CD4-positive, alpha-beta T cell treated with Interleukin-15 for 1 hour (primary cell): ENCODE measurements around the gene TSHZ2.
A peak's percentile ranks its signal among the peaks of the same experiment; 100 is the strongest.

Experiments
- DNase-seq: peaks from one replicate; pipeline ENCODE4 v3.0.0-alpha.2; 2020

The TSHZ2 gene

DNA sequence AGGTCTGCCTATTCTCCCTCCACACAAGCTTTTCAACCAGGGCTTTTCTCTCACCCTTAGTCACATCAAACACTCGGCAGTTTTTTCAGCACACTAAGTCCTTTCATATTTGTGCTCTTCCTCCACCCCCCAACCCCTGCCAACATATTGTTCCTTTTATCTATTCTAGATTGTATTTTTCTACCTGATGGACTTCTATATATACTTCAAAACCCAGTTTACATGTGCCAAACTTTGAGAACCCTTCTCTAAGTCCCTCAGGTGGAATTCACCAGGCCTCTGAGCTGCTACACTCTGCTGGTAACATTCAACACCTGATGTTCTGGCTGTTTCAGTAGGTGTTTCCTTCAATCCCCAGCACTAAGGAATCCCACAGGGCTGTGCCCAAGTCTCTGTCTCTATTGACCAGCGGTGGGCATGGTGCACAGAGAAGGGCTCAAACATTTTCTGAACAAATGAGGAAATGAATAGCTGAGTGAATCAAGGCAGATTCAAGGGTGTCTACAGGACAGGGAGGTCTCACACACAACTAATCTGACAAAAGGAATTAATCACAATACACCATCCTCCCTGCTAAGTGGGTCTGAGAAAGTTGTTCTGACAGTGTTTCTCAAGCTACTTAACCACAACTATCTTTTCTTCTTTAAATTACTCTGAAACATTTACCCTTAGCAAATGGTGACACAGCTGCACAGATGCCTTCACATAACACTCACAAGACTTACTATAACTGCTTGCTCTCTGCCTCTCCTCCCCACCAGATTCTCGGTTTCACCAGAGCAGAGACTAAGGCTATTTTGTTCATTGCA lies 166.5 kb downstream of the TSHZ2 start:
- DNase-seq = no peak

DNA sequence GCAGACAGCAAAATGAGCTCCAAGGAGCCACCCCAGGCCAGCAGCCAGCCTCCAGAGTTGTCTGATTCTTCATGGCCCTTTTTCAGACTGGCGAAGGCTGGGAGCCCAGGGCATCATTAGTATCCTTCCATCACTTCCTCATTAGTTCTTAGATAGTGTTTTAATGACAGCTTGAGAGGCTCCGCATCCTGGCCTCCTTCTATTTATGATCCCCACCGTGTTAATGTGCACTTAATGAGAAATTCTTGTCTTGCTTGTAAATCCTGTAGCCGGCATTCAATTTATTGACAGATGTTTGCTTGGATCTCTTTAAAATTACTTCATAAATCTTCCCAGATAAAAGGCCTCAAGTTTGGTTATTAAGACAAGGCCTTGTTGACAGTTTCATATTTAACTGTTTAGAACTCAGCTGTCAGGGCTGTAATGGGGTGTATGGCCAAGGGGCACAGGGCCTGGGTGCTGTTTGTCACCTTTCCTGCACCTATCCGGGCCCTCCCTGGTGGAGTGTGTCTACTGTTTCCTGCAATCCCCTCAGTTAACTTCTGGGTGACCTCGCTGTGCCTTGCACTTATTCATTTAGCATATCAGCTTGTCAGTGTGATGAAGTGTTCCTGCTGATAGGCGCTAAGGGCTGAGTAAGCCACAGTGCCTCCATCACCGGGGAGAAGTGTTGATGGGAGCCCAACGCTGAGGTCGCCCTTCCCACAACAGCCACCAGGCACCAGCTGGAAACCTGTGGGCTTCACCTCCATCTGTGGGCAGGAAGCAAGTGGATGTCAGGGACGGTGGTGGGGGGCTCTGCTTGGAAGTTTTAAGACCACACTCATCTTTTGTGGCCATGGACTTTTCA lies 169.3 kb downstream of the TSHZ2 start:
- no peak for DNase-seq

DNA sequence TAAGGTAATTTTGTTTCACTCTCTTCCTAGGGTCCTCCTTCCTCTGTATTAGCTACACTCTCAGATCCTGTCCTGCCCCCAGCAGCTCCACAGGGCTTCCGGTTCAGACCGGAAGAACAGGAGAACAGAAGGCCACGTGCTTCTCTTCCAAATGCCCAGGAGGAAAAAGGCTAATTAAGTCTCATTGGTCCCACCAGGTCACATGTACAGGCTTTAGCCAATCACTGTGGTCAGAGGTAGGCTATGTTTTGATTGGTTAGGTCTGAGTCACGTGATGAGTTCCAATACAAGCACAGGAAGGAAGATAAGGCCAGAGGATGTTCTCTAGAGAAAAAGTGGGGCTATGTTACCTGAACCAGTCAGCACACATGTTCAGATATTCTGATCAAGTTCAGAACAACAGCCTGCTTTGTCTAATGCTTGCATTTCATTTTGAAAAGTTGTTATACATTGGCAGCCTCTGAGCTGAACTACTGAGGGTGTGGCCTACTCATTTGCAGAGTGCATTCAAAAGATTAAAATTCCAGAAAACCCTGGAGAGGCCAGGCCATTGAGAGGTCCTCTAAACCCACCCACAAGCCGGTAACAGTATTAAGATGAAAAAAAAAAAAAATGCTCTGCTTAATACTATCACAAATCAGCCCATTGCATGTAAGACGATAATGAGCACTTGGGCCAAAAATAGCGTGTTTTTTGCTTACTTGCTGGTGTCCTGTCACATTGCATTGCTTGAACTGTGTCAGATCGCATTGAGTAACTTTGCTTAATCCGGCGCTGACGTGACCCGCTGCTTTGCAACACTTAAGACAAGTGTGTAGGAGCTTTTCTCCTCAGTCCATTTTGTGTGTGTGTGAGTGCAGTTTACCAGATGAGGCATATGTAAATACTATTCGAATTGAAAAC lies 170.3 kb downstream of the TSHZ2 start:
- no peak for DNase-seq

DNA sequence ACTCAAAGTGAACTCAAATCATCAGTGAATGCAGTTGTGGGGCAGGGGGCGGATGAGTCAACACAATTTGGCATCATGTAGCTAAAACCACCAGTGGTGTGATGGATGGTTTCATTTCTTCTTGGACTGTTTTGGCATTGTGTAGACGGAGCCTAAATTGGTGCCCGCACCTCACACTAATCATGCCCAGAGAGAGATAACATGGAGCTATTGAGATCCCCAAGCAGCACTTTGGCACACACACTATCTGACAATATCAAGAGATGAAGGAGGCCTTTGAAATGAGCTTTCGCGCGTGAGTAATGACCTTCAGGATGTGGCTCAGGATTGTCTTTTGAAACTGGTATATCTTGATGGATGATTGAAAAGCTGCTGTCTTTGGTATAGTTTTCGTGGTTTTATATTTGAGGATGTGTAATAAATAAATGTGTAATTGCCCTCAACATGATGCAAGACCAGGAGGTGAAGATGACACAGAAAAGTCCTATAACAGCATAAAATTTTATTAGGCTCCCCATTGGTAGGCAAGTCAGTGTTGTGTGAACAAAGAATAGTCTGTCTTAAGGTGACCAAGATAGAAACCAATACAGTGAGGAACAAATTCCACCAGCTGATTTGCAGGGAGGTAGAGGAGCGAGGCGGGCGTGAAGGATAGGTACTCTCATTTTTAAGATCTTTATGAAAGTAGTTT lies 174.2 kb downstream of the TSHZ2 start:
- DNase-seq = no peak

DNA sequence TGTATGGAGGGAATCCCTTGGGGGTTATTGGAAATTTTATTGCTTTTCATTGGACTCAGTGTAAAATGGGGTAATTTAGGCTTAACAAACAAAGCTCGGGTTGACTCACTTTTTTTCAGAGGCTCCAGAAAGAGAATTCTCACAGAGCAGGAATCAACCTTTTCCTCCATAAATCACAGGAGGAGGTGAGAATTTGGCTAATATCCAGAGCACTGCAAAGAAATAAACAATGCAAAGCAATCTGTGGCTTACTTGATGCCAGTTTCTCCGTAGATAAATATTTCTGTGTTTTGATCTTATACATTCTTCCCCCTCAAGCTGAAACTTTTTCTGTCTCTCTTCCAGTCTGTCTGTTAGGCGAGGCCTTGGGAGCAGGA lies 176.6 kb downstream of the TSHZ2 start:
- DNase-seq = no peak

DNA sequence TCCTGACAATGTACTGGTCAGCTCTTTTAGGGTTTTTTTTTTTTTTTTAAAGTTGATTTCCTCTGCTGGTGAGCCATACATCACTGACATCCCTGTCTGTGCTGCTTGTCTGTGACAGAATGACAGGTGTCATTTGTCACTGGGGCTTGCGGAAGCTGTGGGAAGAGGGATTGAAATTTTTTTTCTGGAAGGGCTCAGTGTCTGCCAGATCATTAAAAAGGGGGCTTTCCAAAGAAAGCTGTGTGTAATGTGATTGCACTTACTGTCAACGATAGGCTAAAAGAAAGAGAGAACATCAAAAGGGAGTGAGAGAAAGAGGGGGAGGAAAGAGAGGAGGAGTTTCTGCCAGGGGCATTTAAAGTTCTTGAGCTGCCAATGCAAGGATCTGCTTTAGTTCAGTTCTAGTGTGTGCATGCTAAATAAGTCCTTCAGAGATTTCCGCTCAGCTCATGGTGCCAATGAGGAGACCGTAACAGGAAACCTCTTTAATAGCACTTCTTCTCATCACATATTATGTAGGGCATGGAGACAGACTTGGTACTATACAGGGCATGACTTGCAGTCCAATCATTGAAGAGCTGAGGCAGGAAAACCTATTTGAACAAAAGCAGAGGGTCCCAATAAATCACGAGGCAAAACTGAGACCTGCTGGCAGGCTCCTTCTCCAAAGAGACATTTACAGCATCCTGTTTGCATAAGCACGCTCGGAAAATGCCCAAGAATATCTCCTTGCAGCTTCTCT lies 177.2 kb downstream of the TSHZ2 start:
- DNase-seq = no peak

DNA sequence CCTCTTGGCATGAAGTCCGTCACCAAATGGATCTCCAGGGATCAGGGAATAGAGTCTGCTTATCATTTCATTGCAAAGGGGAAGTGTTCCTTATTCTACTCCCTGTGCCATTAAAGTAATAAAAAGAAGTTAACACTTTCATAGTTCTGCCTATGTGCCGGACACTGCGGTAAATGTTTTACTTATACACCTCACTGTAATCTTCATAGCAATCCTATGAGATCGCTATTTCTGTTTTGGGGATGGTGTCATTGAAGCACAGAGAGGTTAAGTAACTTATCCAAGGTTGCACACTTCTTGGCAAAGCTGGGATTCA lies 177.7 kb downstream of the TSHZ2 start:
- no peak for DNase-seq

DNA sequence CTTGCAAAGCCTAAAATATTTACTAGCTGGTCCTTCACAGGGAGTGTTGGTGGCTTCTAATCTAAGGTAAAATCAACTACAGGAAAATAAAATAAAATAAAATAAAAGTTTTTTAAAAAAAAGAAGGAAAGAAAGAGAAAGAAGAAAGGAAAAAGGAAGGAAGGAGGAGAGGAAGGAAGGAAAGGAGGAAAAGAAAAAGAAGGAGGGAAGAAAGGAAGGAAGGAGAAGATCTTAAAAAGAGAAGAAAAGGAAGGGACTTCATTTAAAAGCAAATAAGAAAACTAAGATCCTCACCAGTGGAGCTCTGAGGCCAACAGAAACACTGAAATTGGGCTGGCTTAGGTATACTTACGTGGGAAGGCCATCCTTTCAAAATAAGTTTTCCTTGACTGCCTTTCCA lies 178.4 kb downstream of the TSHZ2 start:
- no peak for DNase-seq

DNA sequence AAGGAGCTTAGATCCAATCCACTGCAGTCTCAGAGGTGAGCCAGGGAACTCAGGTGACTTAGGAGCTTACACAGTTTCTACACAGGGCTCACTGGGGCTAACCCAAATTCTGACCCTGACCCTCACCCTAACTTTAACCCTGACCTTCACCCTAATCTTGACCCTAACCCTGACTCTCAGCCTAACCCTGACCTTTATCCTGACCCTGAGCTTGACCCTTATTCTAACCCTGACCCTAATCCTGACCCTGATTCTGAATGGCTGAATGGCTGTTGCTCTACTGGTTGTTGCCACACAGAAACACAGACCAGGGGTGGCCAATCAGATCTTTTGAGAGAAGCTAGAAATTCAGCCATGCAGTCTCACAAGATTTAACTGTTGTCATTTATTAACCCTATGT lies 180.1 kb downstream of the TSHZ2 start:
- DNase-seq = no peak

DNA sequence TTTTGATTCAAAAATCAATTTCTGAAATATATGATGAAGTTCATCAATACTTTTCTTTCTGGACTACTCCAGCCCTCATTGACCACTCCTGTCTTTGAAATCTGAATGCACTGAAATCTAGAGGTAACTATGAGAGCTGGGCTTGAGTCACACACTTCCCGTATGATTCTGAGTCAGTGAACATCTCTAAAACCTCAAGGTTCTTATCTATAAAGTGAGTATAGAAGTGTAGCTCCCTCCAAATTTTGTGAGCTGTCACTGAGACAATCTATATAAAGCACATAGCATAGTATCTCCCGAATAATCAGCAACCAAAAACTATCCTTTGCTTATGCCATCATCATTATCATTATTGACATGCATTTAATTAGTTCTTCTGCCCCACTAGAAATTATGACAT lies 182.4 kb downstream of the TSHZ2 start:
- DNase-seq = no peak

DNA sequence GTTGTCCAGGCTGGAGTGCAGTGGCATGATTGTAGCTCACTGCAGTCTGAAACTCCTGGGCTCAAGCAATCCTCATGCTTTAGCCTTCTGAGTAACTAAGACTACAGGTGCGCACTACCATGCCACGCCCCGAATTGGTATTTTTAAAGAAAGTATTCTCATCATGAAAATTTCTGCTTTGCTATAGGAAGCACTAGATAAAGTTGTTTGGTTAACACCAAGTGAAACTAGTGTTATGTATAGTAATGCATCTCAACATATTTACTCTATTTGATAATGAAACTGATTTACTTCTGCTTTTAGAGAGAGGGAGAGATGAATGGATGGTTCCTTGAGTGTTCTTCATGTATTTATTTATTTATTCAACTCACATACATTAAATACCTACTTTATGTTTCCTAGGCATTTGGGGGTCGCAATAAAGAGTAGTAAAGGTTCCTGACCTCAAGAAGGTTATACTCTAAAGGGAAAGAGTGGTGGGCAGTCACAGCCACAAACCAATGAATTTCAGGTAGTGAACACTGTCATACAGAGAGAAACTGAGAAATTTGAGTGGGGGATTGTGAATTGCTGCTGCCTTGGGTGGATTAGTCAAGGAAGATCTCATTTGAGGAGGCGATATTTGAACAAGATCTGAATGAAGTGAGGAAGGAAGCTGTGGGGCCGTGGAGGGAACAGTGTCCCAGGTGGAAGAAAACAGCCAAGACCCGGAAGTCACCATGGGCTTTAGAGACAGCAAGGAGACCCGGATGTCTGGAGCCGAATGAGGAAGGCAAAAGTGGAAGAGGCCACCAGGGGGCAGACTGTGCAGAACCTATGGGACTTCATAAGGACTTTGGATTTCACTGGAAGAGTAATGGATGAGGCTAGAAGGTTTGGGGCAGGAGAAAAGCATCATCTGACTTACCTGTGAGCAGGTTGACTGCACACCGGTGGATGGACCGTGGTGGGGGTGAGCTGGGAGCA lies 185.6 kb downstream of the TSHZ2 start:
- DNase-seq = peak; percentile 20

DNA sequence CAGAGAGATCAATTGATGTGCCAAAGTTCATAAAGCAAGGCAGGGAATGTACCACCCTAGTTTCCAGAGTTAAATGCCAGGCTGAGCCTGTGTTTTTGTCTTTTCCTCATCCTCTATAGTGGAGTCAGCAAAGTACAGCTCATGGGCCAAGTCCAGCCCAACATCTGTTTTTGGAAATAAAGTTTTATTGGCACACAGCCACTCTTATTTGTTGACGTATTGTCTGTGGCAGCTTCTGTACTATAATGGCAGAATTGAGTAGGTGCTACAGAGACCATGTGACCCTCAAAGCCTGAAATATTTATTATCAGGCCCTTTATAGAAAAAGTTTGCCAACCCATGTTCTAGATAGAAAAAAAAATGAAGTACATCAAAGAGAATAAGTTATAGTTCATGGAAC lies 187.0 kb downstream of the TSHZ2 start:
- DNase-seq = no peak

DNA sequence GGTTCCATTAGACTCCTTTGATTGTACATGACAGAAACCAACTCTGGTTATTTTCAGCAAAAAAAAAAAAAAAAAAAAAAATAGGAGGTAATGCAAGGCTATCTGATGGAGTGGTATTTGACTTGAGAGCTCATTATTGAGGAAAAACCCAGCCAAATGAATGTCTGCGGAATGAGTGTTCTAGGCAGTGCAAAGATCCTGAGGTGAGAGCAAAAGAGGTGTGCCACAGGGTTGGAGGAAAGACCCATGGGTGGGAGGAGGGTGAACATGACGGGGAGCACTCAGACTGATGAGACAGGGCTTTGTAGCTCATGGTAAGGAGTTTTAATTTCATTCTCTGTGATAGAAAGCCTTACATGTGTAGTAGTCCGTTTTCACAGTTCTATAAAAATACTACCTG lies 188.9 kb downstream of the TSHZ2 start:
- no peak for DNase-seq

DNA sequence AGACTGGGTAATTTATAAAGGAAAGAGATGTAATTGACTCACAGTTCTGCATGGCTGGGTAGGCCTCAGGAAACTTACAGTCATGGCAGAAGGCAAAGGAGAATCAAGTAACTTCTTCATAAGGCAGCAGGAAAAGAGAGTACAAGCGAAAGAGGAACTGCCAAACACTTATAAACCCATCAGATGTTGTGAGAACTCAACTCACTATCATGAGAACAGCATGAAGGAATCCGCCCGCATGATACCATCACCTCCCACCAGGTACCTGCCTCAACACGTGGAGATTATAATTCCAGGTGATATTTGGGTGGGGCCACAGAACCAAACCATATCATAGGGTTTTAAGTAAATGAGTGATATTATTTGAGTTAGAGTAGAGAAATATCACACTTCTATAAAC lies 189.3 kb downstream of the TSHZ2 start:
- no peak for DNase-seq

DNA sequence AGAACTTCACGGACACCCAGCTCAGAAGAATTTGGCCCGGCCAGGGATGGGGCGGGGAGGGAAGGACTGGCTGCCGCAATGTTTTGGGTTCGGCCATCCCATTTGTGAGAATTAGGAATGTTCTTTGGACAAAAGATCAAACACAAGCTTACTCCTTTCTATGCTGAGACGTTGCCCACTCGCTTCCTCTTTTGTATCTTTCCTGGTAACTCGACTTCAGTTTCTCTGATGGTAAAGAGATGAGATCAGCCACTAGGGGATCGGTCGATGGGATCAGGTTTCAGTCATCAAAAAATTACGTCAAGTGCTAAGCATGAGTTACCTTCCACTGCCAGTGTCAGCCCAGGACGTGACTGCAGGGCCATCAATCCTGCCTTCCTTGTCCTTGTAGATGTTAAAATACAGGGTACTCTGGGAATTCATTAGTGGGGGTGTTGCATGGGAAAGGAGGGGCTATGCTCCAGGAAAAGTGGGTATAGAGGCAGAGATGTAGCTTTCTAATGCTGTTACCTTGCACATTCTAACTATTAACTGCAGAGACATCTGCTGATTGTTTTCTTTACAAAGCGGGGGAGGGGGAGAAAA lies 190.2 kb downstream of the TSHZ2 start:
- DNase-seq = no peak

DNA sequence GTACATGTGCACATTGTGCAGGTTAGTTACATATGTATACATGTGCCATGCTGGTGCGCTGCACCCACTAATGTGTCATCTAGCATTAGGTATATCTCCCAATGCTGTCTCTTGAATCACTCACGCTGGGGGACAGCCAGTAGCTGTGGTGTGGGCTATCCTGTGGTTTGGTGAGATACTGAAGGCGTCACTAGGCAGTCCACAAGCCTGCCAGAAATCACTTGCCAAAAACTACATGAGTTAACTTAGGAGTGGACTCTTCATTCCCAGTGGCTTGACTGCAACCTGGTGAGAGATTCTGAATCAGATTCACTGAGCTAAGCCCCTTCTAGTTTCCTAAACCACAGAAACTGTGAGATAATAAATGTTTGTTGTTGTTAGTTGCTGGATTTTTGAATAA lies 191.3 kb downstream of the TSHZ2 start:
- DNase-seq = no peak

DNA sequence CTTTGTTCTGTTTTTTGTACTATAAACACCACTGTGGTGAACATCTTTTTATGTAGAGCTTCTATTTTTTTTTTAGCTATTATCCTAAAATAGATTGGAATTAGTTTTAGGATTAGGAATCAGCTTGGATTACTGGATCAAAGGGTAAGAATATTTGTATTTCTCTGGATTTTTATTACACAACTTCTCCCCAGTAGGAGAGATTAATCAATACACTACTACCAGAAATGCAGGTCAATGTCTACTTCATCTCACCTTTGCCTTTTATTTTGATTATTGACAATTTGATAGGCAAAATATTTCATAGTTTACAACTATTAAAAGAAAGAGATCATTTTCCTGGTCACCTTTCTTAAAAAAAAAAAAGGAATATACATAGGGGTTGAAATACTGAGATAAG lies 191.9 kb downstream of the TSHZ2 start:
- DNase-seq = no peak

DNA sequence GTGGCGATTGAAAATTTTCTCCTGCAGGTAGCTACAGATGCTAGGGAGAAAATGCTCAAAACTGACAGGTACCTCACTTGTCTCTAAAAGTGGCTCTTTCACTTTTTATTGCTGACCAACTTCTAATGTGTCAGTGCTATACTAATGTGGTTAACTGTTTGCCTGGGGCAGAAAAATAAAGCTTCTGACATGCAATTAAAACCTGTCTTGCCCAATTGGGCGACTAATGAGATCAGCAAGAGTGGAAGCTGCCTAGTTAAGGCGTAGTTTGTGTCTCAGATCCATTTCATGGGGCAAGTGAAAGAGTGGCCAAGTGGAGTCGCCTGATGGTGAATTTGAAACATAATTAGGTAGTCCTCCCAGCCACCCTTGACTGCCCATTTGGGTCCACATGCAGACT lies 193.3 kb downstream of the TSHZ2 start:
- no peak for DNase-seq

DNA sequence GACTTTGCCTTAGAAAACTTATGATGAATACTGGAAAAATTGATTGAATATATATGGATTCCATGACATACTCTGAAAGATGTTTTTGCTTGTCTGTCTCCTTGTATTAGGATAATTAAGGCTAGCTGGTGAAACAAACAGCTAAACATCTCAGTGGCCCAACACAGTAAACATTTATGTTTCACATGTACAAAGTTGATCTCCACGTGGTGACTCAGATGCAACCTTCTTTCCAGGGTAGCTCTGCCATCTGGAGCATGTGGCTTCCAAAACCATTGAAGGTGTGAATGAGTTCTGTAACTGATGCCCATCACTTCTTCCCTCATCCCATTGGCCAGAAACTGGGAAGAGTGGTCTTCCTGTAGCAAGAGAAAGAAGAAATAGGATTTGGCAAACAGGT lies 196.3 kb downstream of the TSHZ2 start:
- no peak for DNase-seq

DNA sequence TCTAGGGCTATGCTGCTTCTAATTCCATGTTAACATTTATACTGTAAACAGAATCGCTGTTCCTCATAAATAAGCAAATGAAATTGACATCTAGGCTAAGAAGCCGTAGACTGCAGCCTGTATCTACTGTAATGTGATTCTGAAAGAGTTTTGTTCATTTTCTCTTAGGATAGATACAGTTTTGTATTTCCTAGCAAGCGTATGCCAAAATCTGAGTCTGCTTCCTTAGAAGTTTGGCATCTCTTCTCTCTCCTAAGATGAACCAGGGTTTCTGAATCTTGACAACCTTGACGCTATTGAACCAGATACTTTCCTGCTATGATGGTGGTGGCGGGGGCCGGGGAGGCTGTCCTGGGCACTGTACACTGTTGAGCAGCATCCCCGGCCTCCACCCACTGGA lies 198.0 kb downstream of the TSHZ2 start:
- DNase-seq = no peak

DNA sequence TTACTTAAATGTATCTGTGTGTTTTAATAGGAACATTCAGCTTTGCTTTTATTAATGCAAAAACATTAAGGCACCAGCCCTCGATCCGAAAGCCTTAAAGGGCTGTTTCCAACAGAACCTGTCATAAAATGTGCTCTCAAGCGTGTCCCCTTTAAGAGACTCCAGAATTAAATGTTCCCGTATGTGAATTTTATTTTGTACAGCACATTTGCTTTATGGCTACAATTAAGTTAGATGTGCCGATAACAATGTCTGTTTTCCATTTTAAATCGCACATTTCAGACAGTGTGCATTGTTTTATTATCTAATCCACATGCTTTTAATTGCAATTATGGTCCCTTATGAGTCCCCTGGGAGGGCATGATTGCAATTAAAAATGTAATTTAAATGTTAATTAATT lies 198.9 kb downstream of the TSHZ2 start:
- no peak for DNase-seq
